GM19238 (cell line): Measurements from ENCODE around the gene MSH3.
"Not testable (repeated sequence)": the region's sequence is repeated elsewhere in the genome, so short reads cannot be mapped to it uniquely, and the experiment has no call there.

ENCODE experiments used
- DNase-seq: peaks from one replicate; pipeline ENCODE4 v3.0.0; 2011; ENCODE audit warnings: low spot score; ENCODE audit not compliant: insufficient read length

MSH3 gene

GRCh38 chr5:80705801-80706200 lies 51.3 kb downstream of the MSH3 start:
- DNase-seq: no peak

- no peak for DNase-seq
These were observed 52.5 kb downstream of the MSH3 start for GRCh38 chr5:80706835-80707447.

GRCh38 chr5:80707645-80708044 lies 53.2 kb downstream of the MSH3 start:
- DNase-seq: no peak

- no peak for DNase-seq
These were observed 56.8 kb downstream of the MSH3 start for GRCh38 chr5:80711216-80711615.

- DNase-seq: no peak
These were observed 57.5 kb downstream of the MSH3 start for GRCh38 chr5:80711938-80712337.

- DNase-seq: no peak
These were observed 58.5 kb downstream of the MSH3 start for GRCh38 chr5:80712919-80713318.

- no peak for DNase-seq
These were observed 59.2 kb downstream of the MSH3 start for GRCh38 chr5:80713631-80714030.

GRCh38 chr5:80714570-80715298 lies 60.3 kb downstream of the MSH3 start:
- no peak for DNase-seq

GRCh38 chr5:80715887-80716286 lies 61.4 kb downstream of the MSH3 start:
- DNase-seq: no peak

- no peak for DNase-seq
These were observed 65.7 kb downstream of the MSH3 start for GRCh38 chr5:80720181-80720580.

GRCh38 chr5:80722916-80723315 lies 68.5 kb downstream of the MSH3 start:
- DNase-seq: no peak

- DNase-seq: no peak
These were observed 71.0 kb downstream of the MSH3 start for GRCh38 chr5:80725446-80725845.

- no peak for DNase-seq
These were observed 82.3 kb downstream of the MSH3 start for GRCh38 chr5:80736730-80737129.

- DNase-seq: no peak
These were observed 84.0 kb downstream of the MSH3 start for GRCh38 chr5:80738466-80738865.

- no peak for DNase-seq
These were observed 84.6 kb downstream of the MSH3 start for GRCh38 chr5:80739057-80739456.

- no peak for DNase-seq
These were observed 85.0 kb downstream of the MSH3 start for GRCh38 chr5:80739496-80739895.

- no peak for DNase-seq
These were observed 85.4 kb downstream of the MSH3 start for GRCh38 chr5:80739898-80740297.

GRCh38 chr5:80740488-80740887 lies 86.0 kb downstream of the MSH3 start:
- DNase-seq: not testable (repeated sequence)

- DNase-seq: no peak
These were observed 86.5 kb downstream of the MSH3 start for GRCh38 chr5:80740999-80741398.

GRCh38 chr5:80744149-80744548 lies 89.7 kb downstream of the MSH3 start:
- DNase-seq: no peak

GRCh38 chr5:80745490-80745889 lies 91.0 kb downstream of the MSH3 start:
- no peak for DNase-seq

GRCh38 chr5:80747922-80748321 lies 93.5 kb downstream of the MSH3 start:
- DNase-seq: no peak

GRCh38 chr5:80752427-80752826 lies 98.0 kb downstream of the MSH3 start:
- DNase-seq: no peak
